ENCODE data around the gene ARMC2.

Gene ARMC2

DNA sequence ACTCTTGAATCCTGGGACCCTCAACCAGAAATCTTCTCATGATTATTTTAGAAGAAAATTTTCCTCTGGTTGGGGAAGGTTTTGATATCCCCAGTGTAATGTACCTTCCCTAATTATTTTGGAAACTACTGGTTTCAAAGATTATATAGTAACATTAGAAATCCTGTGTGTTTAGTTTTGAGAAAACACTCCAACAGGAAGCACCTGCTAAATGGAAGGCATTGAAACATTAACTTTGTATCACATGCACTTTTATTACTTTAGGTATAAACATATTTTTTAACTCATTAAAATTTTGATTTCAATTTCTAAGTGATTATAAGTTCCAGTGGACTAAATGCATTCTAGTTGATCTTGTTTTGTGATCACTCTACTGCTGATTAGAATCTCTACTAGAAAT is 137.1 kb downstream of the ARMC2 start:
- no peaks in the 10 kb centered on the region for H3K27me3 ChIP-seq
- peaks cover 8% of the 10 kb centered on the region; the same call in 1 of the 2 replicates for H3K36me3 ChIP-seq
- no peak for DNase-seq

GRCh38 chr6:108987156-108987555 is 138.9 kb downstream of the ARMC2 start:
- peaks cover 8% of the 10 kb centered on the region; the same call in 1 of the 2 replicates for H3K36me3 ChIP-seq
- H3K4me3 ChIP-seq (ENCODE audit: low read depth, low read length): no peak overlapping the region
- H3K4me1 ChIP-seq: no peaks in the 10 kb centered on the region
- DNase-seq: no peak
- H3K27me3 ChIP-seq: no peaks in the 10 kb centered on the region
- peaks cover 3% of the 10 kb centered on the region; the same call in 1 of the 2 replicates for H3K9me3 ChIP-seq
- TF ChIP-seq, protein P1, sequence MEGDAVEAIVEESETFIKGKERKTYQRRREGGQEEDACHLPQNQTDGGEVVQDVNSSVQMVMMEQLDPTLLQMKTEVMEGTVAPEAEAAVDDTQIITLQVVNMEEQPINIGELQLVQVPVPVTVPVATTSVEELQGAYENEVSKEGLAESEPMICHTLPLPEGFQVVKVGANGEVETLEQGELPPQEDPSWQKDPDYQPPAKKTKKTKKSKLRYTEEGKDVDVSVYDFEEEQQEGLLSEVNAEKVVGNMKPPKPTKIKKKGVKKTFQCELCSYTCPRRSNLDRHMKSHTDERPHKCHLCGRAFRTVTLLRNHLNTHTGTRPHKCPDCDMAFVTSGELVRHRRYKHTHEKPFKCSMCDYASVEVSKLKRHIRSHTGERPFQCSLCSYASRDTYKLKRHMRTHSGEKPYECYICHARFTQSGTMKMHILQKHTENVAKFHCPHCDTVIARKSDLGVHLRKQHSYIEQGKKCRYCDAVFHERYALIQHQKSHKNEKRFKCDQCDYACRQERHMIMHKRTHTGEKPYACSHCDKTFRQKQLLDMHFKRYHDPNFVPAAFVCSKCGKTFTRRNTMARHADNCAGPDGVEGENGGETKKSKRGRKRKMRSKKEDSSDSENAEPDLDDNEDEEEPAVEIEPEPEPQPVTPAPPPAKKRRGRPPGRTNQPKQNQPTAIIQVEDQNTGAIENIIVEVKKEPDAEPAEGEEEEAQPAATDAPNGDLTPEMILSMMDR (IDR thresholded peaks at IDR 0.05; ENCODE audit: low read depth, low read length): no peak

More for the DNA sequence above, 137.1 kb downstream of the ARMC2 start:
- H3K9me3 ChIP-seq: peaks cover 3% of the 10 kb centered on the region; the same call in 1 of the 2 replicates
- no peaks in the 10 kb centered on the region for H3K4me1 ChIP-seq
- no peak overlapping the region for H3K4me3 ChIP-seq (ENCODE audit: low read depth, low read length)
- TF ChIP-seq, protein P1 (IDR thresholded peaks at IDR 0.05; ENCODE audit: low read depth, low read length): no peak

- no peaks in the 10 kb centered on the region for H3K27me3 ChIP-seq
- H3K4me1 ChIP-seq: no peaks in the 10 kb centered on the region
- H3K9me3 ChIP-seq: peaks cover 3% of the 10 kb centered on the region; the same call in 1 of the 2 replicates
- peaks cover 14% of the 10 kb centered on the region; the same call in 1 of the 2 replicates for H3K36me3 ChIP-seq
- no peak overlapping the region for H3K4me3 ChIP-seq (ENCODE audit: low read depth, low read length)
- TF ChIP-seq, protein P1 (IDR thresholded peaks at IDR 0.05; ENCODE audit: low read depth, low read length): no peak
- DNase-seq: no peak
Observed at GRCh38 chr6:108988296-108988695, 140.1 kb downstream of the ARMC2 start.

- TF ChIP-seq, protein P1 (IDR thresholded peaks at IDR 0.05; ENCODE audit: low read depth, low read length): no peak
- Histone ChIP-seq H3K9me3 (peaks cover 3% of the 10 kb centered on the region; the same call in 1 of the 2 replicates), H3K4me3 (ENCODE audit: low read depth, low read length) (no peak overlapping the region), H3K4me1 (no peaks in the 10 kb centered on the region), H3K27me3 (no peaks in the 10 kb centered on the region), H3K36me3 (peaks cover 14% of the 10 kb centered on the region; the same call in 1 of the 2 replicates)
- DNase-seq: no peak
Observed at GRCh38 chr6:108988765-108989164, 140.5 kb downstream of the ARMC2 start.

DNA sequence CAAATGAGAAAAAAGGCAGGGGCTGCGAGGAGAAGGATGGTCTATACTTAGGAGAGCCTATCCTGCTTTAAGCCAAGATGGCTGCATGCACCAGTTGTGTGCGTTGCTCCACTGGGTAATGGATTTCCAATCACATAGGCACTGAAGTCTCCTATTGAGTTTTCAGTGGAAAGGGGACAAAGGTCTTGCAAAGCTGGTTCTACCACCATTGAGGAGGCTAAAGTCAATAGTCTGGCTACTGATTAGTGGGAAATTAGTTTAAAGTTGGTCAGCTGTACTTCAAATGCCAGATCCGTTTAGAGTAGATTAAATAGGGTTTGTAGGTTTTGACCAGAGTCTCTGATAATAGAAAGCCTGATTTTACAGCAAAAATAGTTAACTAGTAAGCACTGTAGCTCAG is 141.5 kb downstream of the ARMC2 start:
- DNase-seq: no peak
- Histone ChIP-seq H3K27me3 (no peaks in the 10 kb centered on the region), H3K9me3 (peaks cover under 1% of the 10 kb centered on the region; the same call in 1 of the 2 replicates), H3K4me3 (ENCODE audit: low read depth, low read length) (no peak overlapping the region), H3K36me3 (peaks cover 14% of the 10 kb centered on the region; the same call in 1 of the 2 replicates), H3K4me1 (no peaks in the 10 kb centered on the region)
- TF ChIP-seq, protein P1 (IDR thresholded peaks at IDR 0.05; ENCODE audit: low read depth, low read length): no peak

DNA sequence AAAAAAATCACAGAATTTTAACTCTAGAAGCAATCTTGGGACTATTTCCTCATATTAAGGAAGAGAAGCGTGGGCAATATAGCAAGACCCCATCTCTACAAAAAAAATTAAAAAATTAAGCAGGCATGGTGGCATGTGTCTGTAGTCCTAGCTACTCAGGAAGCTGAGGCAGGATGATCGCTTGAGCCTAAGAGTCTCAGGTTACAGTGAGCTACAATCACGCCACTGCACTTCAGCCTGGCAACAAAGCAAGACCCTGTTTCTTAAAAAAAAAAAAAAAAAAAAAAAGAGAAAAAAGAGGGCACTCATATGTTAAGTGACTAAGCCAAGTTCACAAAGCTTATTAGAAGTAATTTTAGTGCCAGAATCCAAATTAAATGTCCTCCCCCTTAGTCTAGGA is 145.7 kb downstream of the ARMC2 start:
- H3K36me3 ChIP-seq: peaks cover 5% of the 10 kb centered on the region; the same call in 1 of the 2 replicates
- DNase-seq: no peak
- no peaks in the 10 kb centered on the region for H3K4me1 ChIP-seq
- no peak overlapping the region for H3K4me3 ChIP-seq (ENCODE audit: low read depth, low read length)
- no peaks in the 10 kb centered on the region for H3K9me3 ChIP-seq
- TF ChIP-seq, protein P1 (IDR thresholded peaks at IDR 0.05; ENCODE audit: low read depth, low read length): no peak
- no peaks in the 10 kb centered on the region for H3K27me3 ChIP-seq
